Heart left ventricle (tissue), 16 donors: ENCODE results near the gene LAMB4. TPM values are rescaled to one million over a fixed set of nuclear protein-coding genes. Genes with fewer than 3 reads are reported as not detected.

ENCODE experiments used
- ATAC-seq, 4 donors: fragments of 200-7000 bp; cut with Tn5 transposase; one replicate each; pipeline ENCODE4 v1.9.1; 2020 to 2022; ENCODE audit warnings: moderate library complexity in 4 of 4, mild to moderate bottlenecking in 3 of 4, moderate number of reproducible peaks in 1 of 4
- DNase-seq, 5 donors: peaks; one replicate each; pipeline ENCODE4 v3.0.0-alpha.2; 2020
- H3K27ac ChIP-seq, 12 donors: fragments of 200-600 bp; sonication (generic) in 4 of 12; one replicate each; pipeline versions ENCODE4 v1.5.0 to v1.8.0; 2016 to 2022; ENCODE audit warnings: mild to moderate bottlenecking in 2 of 12
- H3K27me3 ChIP-seq, 9 donors: fragments of 200-600 bp; sonication (generic) in 2 of 9; one replicate each; pipeline versions ENCODE4 v1.5.1 to v1.8.0; 2016 to 2022; ENCODE audit warnings: mild to moderate bottlenecking in 3 of 9
- H3K36me3 ChIP-seq, 9 donors: fragments of 200-600 bp; sonication (generic) in 2 of 9; one replicate each; pipeline versions ENCODE4 v1.5.0 to v1.8.0; 2018 to 2022; ENCODE audit warnings: mild to moderate bottlenecking in 2 of 9
- H3K4me1 ChIP-seq, 12 donors: fragments of 200-600 bp; sonication (generic) in 4 of 12; one replicate each; pipeline versions ENCODE4 v1.5.0 to v1.8.0; 2016 to 2022; ENCODE audit warnings: mild to moderate bottlenecking in 3 of 12
- H3K4me3 ChIP-seq, 12 donors: fragments of 200-600 bp; sonication (generic) in 4 of 12; one replicate each; pipeline versions ENCODE4 v1.5.0 to v1.8.0; 2017 to 2022; ENCODE audit warnings: mild to moderate bottlenecking in 9 of 12, moderate library complexity in 4 of 12
- H3K9me3 ChIP-seq, 12 donors: fragments of 200-600 bp; sonication (generic) in 4 of 12; one replicate each; pipeline versions ENCODE4 v1.5.0 to v1.8.0; 2016 to 2022; ENCODE audit warnings: mild to moderate bottlenecking in 1 of 12
- CTCF ChIP-seq, 12 donors: fragments of 200-600 bp; sonication (generic) in 4 of 12; IDR thresholded peaks; one replicate each; pipeline versions ENCODE4 v1.5.0 to v1.8.0; 2018 to 2022; ENCODE audit warnings: antibody characterized with exemption in 12 of 12, mild to moderate bottlenecking in 5 of 12
- POLR2A ChIP-seq, 2 donors: fragments of 450-650 bp; IDR thresholded peaks; one replicate each; pipeline ENCODE4 v1.6.1; 2017; ENCODE audit warnings: antibody characterized with exemption in 2 of 2, mild to moderate bottlenecking in 2 of 2, moderate library complexity in 2 of 2
- WGBS, 4 donors: extraction: QIAGEN DNeasy Blood & Tissue Kit in 2 of 4; methylation state at CpG; one replicate each; pipeline versions ENCODE4 v1.1.5 to v1.1.7; 2013 to 2018; 5-methylcytosine and 5-hydroxymethylcytosine counted together
- intact Hi-C, 10 donors: fragments of 100-400 bp; cut with DNase I; formaldehyde crosslinking; loops; one replicate each; pipeline versions ENCODE4 v1.11.1 to v1.14.2; 2022
- polyA plus RNA-seq, 2 donors: library from polyadenylated mRNA; stranded (reverse); fragments of 200-250 nt; gene quantifications; one replicate each; pipeline ENCODE4 v1.2.3, GENCODE V29; 2013
- total RNA-seq, 9 donors: library from RNA; depleted of rRNA in 2 of 9; stranded (reverse); fragments of >200 nt in 2 of 9; fragmentation: NEBNext Ultra II Directional in 3 of 9; extraction: Animal tissue kit (Norgen Biotek cat#: 25700) in 3 of 9; gene quantifications; one replicate each; pipeline versions ENCODE4 v1.1.0 to v1.2.4, GENCODE V29; 2016 to 2023
- donor health status: ischemic (EF 13 %, LVEDD 7.1; RV severe dilation, severe dysfunction).
- donor health status: healthy with polysubstance abuse.
- donor health status: DM: no; HTN: yes; CAD: no.
- donor health status: DM: no; HTN: no; CAD: no.
- donor health status: ischemic (EF 25% LVEDD 6.9; RV normal size, moderate dysfunction).
- donor health status: ischemic (EF 25% LVEDD 5.7; RV mildly dilated, moderate dysfunction).
- donor health status: healthy.
- donor health status: DM: yes; HTN: yes; CAD: no.
- donor health status: ischemic (EF 35%, LVEDD 5.7; RV mildly dilated, moderate dysfunction).
- donor health status: nonischemic (EF 11% LVEDD 7.7; RV severe dilation, severe dysfunction).
- donor health status: DM: yes; HTN: yes; CAD: no.
- donor health status: PGD.
- donor health status: ischemic (EF 29% LVEDD 5.4; RV normal size, mild dysfunction).
- donor health status: nonischemic (EF 23%, LVEDD 6.1; RV moderate dilation, normal function).

The LAMB4 gene
- total and polyA plus RNA-seq, 11 donors = 0.19 to 0.31 (median 0.26) TPM; not detected in 4

- intact Hi-C loops = loop anchor here in 9 of 10 donors (5.0 to 10.0 kb wide), 8 partner anchors 37 to 399 kb away; partner anchors contain the start of genes LAMB1 (in 5 of the 9) and CBLL1 (in 2 of the 9)
- 95 to 97% (median 96%) methylated on average over 6 of the region's 6 CpGs for WGBS, 4 donors
Measured at GRCh38 chr7:108143658-108144420, 13.7 kb upstream of the LAMB4 start.

GRCh38 chr7:108142675-108143259 lies 12.6 kb upstream of the LAMB4 start:
- H3K27ac ChIP-seq = no peak overlapping the region
- peaks cover 0 to 6% (median 0%) of the 10 kb centered on the region in 12 donors for H3K4me1 ChIP-seq
- WGBS, 4 donors = 85 to 89% (median 88%) methylated on average over 6 of the region's 6 CpGs
- H3K4me3 ChIP-seq = no peak overlapping the region
- no peak for ATAC-seq
- no peak for DNase-seq
- intact Hi-C loops = loop anchor here in 9 of 10 donors (5.0 to 10.0 kb wide), 8 partner anchors 35 to 398 kb away; partner anchors contain the start of genes LAMB1 (in 5 of the 9) and CBLL1 (in 2 of the 9)
- H3K27me3 ChIP-seq = no peaks in the 10 kb centered on the region
- TF ChIP-seq CTCF (IDR thresholded peaks at IDR 0.05) = no peak
- TF ChIP-seq POLR2A (IDR thresholded peaks at IDR 0.05) = no peak
- H3K36me3 ChIP-seq = no peaks in the 10 kb centered on the region
- H3K9me3 ChIP-seq = no peaks in the 10 kb centered on the region

More at GRCh38 chr7:108143658-108144420, 13.7 kb upstream of the LAMB4 start:
- no peak for DNase-seq
- H3K36me3 ChIP-seq = no peaks in the 10 kb centered on the region
- H3K9me3 ChIP-seq = no peaks in the 10 kb centered on the region
- no peak overlapping the region for H3K4me3 ChIP-seq
- H3K4me1 ChIP-seq = peaks cover 0 to 6% (median 0%) of the 10 kb centered on the region in 12 donors
- no peaks in the 10 kb centered on the region for H3K27me3 ChIP-seq
- H3K27ac ChIP-seq = no peak overlapping the region
- no peak for TF ChIP-seq CTCF (IDR thresholded peaks at IDR 0.05)
- TF ChIP-seq POLR2A (IDR thresholded peaks at IDR 0.05) = no peak
- no peak for ATAC-seq

GRCh38 chr7:108142180-108142579 lies 12.0 kb upstream of the LAMB4 start:
- intact Hi-C loops = loop anchor here in 9 of 10 donors (5.0 to 10.0 kb wide), 8 partner anchors 35 to 397 kb away; partner anchors contain the start of genes LAMB1 (in 5 of the 9) and CBLL1 (in 2 of the 9)
- Histone ChIP-seq H3K36me3 (no peaks in the 10 kb centered on the region), H3K9me3 (no peaks in the 10 kb centered on the region), H3K4me3 (no peak overlapping the region), H3K27me3 (no peaks in the 10 kb centered on the region), H3K27ac (no peak overlapping the region), H3K4me1 (peaks cover 0 to 6% (median 0%) of the 10 kb centered on the region in 12 donors)
- WGBS, 4 donors = 83 to 89% (median 85%) methylated on average over 4 of the region's 4 CpGs
- no peak for DNase-seq
- ATAC-seq = no peak
- no peak for TF ChIP-seq POLR2A (IDR thresholded peaks at IDR 0.05)
- no peak for TF ChIP-seq CTCF (IDR thresholded peaks at IDR 0.05)

GRCh38 chr7:108140671-108141070 lies 10.5 kb upstream of the LAMB4 start:
- Histone ChIP-seq H3K36me3 (no peaks in the 10 kb centered on the region), H3K4me3 (no peak overlapping the region), H3K27ac (no peak overlapping the region), H3K9me3 (no peaks in the 10 kb centered on the region), H3K4me1 (peaks cover 0 to 3% (median 0%) of the 10 kb centered on the region in 12 donors), H3K27me3 (no peaks in the 10 kb centered on the region)
- ATAC-seq (no peak), DNase-seq (no peak)
- intact Hi-C loops = loop anchor here in 9 of 10 donors (5.0 to 10.0 kb wide), 8 partner anchors 33 to 396 kb away; partner anchors contain the start of genes LAMB1 (in 5 of the 9) and CBLL1 (in 2 of the 9)
- TF ChIP-seq CTCF (IDR thresholded peaks at IDR 0.05) = no peak
- TF ChIP-seq POLR2A (IDR thresholded peaks at IDR 0.05) = no peak
